Hepatocyte (in vitro differentiated cells): ENCODE data around the gene PLEKHG5. TPM values are rescaled to one million over a fixed set of nuclear protein-coding genes. Genes with fewer than 3 reads are reported as not detected.

Experiments used
- DNase-seq: peaks from one replicate; pipeline ENCODE4 v3.0.0-alpha.2; 2016; ENCODE audit warnings: low spot score
- H2AFZ ChIP-seq: fragments of 200-600 bp; sonication (generic); 2 replicates; pipeline ENCODE4 v1.6.0; 2016; ENCODE audit warnings: antibody characterized with exemption, mild to moderate bottlenecking
- H3K27ac ChIP-seq: fragments of 200-600 bp; sonication (generic); 2 replicates; pipeline ENCODE4 v1.5.1; 2016; ENCODE audit warnings: mild to moderate bottlenecking
- H3K27me3 ChIP-seq: fragments of 200-600 bp; sonication (generic); 2 replicates; pipeline ENCODE4 v1.6.1; 2016
- H3K36me3 ChIP-seq: fragments of 200-600 bp; sonication (generic); replicated peaks from 2 replicates; pipeline ENCODE4 v1.5.1; 2016; ENCODE audit warnings: low read depth; ENCODE audit not compliant: insufficient read depth
- H3K4me1 ChIP-seq: fragments of 200-600 bp; sonication (generic); 2 replicates; pipeline ENCODE4 v1.5.1; 2016; ENCODE audit warnings: mild to moderate bottlenecking, moderate library complexity; ENCODE audit not compliant: insufficient read depth
- H3K4me2 ChIP-seq: fragments of 200-600 bp; sonication (generic); 2 replicates; pipeline ENCODE4 v1.6.0; 2016
- H3K4me3 ChIP-seq: fragments of 200-600 bp; sonication (generic); 2 replicates; pipeline ENCODE4 v1.5.1; 2016; ENCODE audit warnings: mild to moderate bottlenecking
- H3K79me2 ChIP-seq: fragments of 200-600 bp; sonication (generic); 2 replicates; pipeline ENCODE4 v1.6.0; 2017; ENCODE audit warnings: mild to moderate bottlenecking
- H3K9me2 ChIP-seq: fragments of 200-600 bp; sonication (generic); replicated peaks from 2 replicates; pipeline ENCODE4 v1.6.0; 2017; ENCODE audit warnings: mild to moderate bottlenecking; ENCODE audit not compliant: insufficient read depth
- H3K9me3 ChIP-seq: fragments of 200-600 bp; sonication (generic); 2 replicates; pipeline ENCODE4 v1.5.1; 2016; ENCODE audit warnings: low read depth, mild to moderate bottlenecking
- H4K20me1 ChIP-seq: fragments of 200-600 bp; sonication (generic); 2 replicates; pipeline ENCODE4 v1.6.0; 2016; ENCODE audit warnings: mild to moderate bottlenecking; ENCODE audit not compliant: insufficient read depth, poor library complexity, severe bottlenecking
- EZH2 ChIP-seq: fragments of 200-600 bp; sonication (generic); IDR thresholded peaks from 2 replicates; pipeline ENCODE4 v1.6.1; 2016; ENCODE audit warnings: antibody characterized with exemption, mild to moderate bottlenecking, borderline replicate concordance
- EZH2phosphoT487 ChIP-seq: fragments of 200-600 bp; sonication (generic); IDR thresholded peaks from one replicate; pipeline ENCODE4 v1.6.1; 2018; ENCODE audit warnings: antibody characterized with exemption, mild to moderate bottlenecking, low read depth, moderate library complexity; ENCODE audit not compliant: unreplicated experiment, severe bottlenecking
- WGBS: methylation state at CpG from one replicate; pipeline ENCODE4 v1.1.6; 2016; ENCODE audit warnings: low lambda C conversion rate; ENCODE audit errors: missing lambda C conversion rate; 5-methylcytosine and 5-hydroxymethylcytosine counted together
- polyA plus RNA-seq: library from polyadenylated mRNA; unstranded; fragments of >200 nt; fragmentation: Nextera tagmentation; extraction: Ambion mirVana; gene quantifications from 2 replicates; pipeline ENCODE4 v1.2.1, GENCODE V29; 2016
- total RNA-seq: library from RNA; depleted of rRNA; stranded (reverse); fragments of >200 nt; gene quantifications from 2 replicates; pipeline ENCODE4 v1.2.3, GENCODE V29; 2014
- TF ChIP-seq, protein P1 (sequence below): fragments of 200-600 bp; sonication (generic); IDR thresholded peaks from 2 replicates; pipeline ENCODE4 v1.5.1; 2016; ENCODE audit warnings: antibody characterized with exemption, mild to moderate bottlenecking; ENCODE audit not compliant: poor library complexity

PLEKHG5 gene
- total and polyA plus RNA-seq, 2 experiments from 2014 or later, result 11.5 to 13.3 TPM

- no peaks in the 10 kb centered on the region for H3K27me3 ChIP-seq
- no peaks in the 10 kb centered on the region for H3K79me2 ChIP-seq
- no peak overlapping the region for H3K4me3 ChIP-seq
- H3K27ac ChIP-seq, result no peak overlapping the region
- no peaks in the 10 kb centered on the region for H3K4me1 ChIP-seq
- H3K9me3 ChIP-seq, result no peaks in the 10 kb centered on the region
- H3K9me2 ChIP-seq, result no peaks in the 10 kb centered on the region
- no peaks in the 10 kb centered on the region for H4K20me1 ChIP-seq
- no peak overlapping the region for H2AFZ ChIP-seq
- H3K36me3 ChIP-seq, result no peaks in the 10 kb centered on the region
- DNase-seq, result no peak
- 79% methylated on average over 16 of the region's 16 CpGs for WGBS
- TF ChIP-seq EZH2phosphoT487 (no peak), EZH2 (no peak)
- TF ChIP-seq, protein P1, sequence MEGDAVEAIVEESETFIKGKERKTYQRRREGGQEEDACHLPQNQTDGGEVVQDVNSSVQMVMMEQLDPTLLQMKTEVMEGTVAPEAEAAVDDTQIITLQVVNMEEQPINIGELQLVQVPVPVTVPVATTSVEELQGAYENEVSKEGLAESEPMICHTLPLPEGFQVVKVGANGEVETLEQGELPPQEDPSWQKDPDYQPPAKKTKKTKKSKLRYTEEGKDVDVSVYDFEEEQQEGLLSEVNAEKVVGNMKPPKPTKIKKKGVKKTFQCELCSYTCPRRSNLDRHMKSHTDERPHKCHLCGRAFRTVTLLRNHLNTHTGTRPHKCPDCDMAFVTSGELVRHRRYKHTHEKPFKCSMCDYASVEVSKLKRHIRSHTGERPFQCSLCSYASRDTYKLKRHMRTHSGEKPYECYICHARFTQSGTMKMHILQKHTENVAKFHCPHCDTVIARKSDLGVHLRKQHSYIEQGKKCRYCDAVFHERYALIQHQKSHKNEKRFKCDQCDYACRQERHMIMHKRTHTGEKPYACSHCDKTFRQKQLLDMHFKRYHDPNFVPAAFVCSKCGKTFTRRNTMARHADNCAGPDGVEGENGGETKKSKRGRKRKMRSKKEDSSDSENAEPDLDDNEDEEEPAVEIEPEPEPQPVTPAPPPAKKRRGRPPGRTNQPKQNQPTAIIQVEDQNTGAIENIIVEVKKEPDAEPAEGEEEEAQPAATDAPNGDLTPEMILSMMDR, result no peak
- no peak overlapping the region for H3K4me2 ChIP-seq
Observed at GRCh38 chr1:6511561-6512244, 20.2 kb upstream of the PLEKHG5 start.

DNA sequence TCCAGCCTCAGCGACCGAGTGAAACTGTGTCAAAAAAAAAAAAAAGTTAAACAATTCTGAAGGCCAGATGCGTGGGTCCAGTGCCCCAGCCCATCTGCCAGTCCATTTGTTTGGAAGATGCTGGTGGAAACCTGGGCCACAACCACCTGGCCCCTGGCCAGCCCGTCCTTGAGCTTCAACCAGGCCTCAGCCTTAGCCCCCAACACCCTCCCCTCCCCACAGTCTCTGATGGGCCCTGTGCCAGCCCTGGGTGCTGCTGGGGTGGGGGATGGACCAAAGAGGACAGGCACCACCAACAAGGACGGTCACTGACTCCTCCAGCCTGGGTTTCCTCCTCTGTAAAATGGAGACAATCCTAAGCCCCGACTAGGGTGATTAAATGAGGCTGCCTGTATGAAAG lies 19.6 kb upstream of the PLEKHG5 start:
- Histone ChIP-seq H3K4me3 (no peak overlapping the region), H3K9me2 (no peaks in the 10 kb centered on the region), H3K79me2 (no peaks in the 10 kb centered on the region), H3K9me3 (no peaks in the 10 kb centered on the region), H3K27me3 (no peaks in the 10 kb centered on the region), H3K4me2 (no peak overlapping the region), H3K36me3 (no peaks in the 10 kb centered on the region), H4K20me1 (no peaks in the 10 kb centered on the region), H3K4me1 (no peaks in the 10 kb centered on the region), H2AFZ (no peak overlapping the region), H3K27ac (no peak overlapping the region)
- 87% methylated on average over 6 of the region's 6 CpGs for WGBS
- TF ChIP-seq EZH2phosphoT487 (no peak), EZH2 (no peak)
- TF ChIP-seq, protein P1, result no peak
- no peak for DNase-seq

DNA sequence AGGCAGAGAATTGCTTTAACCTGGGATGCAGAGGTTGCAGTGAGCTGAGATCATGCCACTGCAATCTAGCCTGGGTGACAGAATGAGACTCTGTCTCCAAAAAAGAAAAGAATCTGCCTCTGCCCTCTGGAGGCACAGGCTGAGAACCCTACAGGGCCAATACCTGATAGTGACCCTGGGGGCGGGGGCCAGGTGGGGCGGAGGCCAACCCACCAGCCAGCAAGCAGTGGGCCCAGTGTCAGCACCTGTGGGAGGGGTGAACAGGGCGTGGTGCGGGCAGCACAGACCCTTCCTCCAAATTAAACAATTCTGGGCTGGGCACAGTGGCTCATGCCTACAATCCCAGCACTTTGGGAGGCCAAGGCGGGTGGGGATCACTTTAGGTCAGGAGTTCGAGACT lies 19.0 kb upstream of the PLEKHG5 start:
- no peak overlapping the region for H2AFZ ChIP-seq
- no peak overlapping the region for H3K4me2 ChIP-seq
- no peak overlapping the region for H3K27ac ChIP-seq
- no peaks in the 10 kb centered on the region for H3K79me2 ChIP-seq
- H3K4me3 ChIP-seq, result no peak overlapping the region
- no peaks in the 10 kb centered on the region for H4K20me1 ChIP-seq
- H3K27me3 ChIP-seq, result no peaks in the 10 kb centered on the region
- no peaks in the 10 kb centered on the region for H3K4me1 ChIP-seq
- H3K9me3 ChIP-seq, result no peaks in the 10 kb centered on the region
- DNase-seq, result no peak
- WGBS, result 91% methylated on average over 6 of the region's 6 CpGs
- H3K9me2 ChIP-seq, result no peaks in the 10 kb centered on the region
- no peaks in the 10 kb centered on the region for H3K36me3 ChIP-seq
- TF ChIP-seq EZH2 (no peak), EZH2phosphoT487 (no peak)
- TF ChIP-seq, protein P1, result no peak
